Stimulated activated CD4-positive, alpha-beta T cell treated with anti-CD3 and anti-CD28 coated beads, Interleukin-12 subunit alpha, Interleukin-12 subunit beta, amount 100 ng/mL, for 48 hours (primary cell): Measurements from ENCODE around the gene CHKB.
A peak's percentile ranks its signal among the peaks of the same experiment; 100 is the strongest.

Experiments
- DNase-seq, 3 donors: peaks; one replicate each; pipeline ENCODE4 v3.0.0-alpha.2; 2020; ENCODE audit warnings: low read depth in 2 of 3, low spot score in 1 of 3

CHKB gene

GRCh38 chr22:50600538-50600937 lies 17.9 kb upstream of the CHKB start, which contains the start of gene MAPK8IP2:
TSS of gene MAPK8IP2 (plus strand) at chr22:50600793. CDS start at chr22:50600819, 26 bp downstream.
- no peak for DNase-seq

GRCh38 chr22:50599816-50600455 lies 17.3 kb upstream of the CHKB start:
- DNase-seq: peak in 1 of 3 donors; percentile 55

DNA sequence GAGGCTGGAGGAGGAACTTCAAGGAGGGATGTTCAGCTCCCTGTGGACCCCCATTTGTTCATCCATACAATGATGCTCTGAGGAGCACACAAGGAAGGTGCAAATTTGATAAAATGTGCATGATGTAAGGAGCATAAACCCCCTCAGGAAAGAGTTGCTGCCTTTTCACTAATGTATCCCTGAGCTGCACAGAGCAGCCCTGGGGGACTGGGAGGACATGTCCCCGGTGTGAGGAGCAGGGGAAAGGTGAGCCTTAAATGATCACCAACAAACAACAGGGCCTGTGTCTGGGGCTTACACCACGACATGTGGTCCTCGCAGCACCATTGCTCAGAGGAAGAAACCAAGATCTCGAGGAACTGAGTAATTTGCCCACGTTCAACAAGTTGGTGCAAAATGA lies 14.4 kb upstream of the CHKB start:
- no peak for DNase-seq

- no peak for DNase-seq
Observed at GRCh38 chr22:50595189-50595588, 12.5 kb upstream of the CHKB start.

DNA sequence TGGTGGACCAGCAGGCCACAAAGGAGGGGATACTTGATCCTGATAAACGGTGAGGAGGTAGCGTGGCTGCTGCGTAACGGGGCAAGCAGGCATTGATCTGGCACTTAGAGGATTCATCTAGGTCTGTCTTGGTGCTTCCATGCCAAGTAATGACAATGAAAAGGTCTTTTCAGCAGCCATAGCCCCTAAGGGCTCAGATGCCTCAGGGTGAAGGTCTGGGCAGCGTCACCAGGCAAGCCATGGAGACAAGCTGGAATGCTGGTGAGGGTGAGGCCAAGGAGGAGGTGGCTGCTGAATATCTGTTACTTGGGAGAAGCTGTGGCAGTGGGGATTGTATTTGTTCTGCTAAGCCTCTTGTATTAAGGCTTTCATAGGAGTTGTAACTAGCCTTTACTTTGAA lies 4.8 kb upstream of the CHKB start:
- DNase-seq: no peak

DNA sequence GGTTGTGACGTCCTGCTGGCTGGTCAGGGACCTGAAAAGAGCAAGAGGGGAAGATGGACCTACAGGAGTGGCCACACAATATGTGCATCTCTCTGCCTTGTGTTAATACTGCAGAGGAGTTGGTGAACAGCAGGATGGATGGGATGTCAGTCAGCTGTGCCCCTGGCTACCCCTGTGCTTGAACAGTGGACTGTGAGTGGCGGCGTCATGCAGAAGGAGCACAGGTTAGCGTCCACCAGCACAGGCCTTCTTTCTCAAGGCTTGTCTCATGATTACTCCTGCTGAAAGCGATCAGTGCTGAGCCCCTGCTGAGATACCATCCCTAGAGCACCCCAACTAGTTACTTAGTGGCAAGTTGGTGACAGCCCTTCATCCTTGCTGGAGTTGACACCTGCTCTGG lies 3.8 kb upstream of the CHKB start:
- DNase-seq: no peak

- no peak for DNase-seq
Observed at GRCh38 chr22:50585781-50586180, 3.1 kb upstream of the CHKB start.

DNA sequence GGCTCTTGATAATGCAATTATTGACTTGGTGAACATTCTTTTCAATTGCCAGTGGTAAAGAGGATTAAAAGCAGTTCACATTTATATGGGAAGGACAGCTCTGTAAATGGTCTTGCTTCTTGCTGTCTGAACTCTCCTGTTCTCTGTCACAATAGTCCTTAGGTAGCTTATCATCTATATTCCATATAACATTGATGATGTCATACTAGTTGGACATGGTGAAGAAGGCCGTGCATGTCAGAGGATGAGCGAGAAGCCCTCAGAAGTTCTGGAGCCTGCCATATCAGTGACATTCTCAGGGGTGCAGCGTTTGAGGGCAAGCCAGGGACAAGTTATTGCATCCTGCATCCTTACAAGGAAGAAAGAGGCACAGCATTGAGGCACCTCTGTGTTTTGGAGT lies 2.6 kb upstream of the CHKB start:
- no peak for DNase-seq

DNA sequence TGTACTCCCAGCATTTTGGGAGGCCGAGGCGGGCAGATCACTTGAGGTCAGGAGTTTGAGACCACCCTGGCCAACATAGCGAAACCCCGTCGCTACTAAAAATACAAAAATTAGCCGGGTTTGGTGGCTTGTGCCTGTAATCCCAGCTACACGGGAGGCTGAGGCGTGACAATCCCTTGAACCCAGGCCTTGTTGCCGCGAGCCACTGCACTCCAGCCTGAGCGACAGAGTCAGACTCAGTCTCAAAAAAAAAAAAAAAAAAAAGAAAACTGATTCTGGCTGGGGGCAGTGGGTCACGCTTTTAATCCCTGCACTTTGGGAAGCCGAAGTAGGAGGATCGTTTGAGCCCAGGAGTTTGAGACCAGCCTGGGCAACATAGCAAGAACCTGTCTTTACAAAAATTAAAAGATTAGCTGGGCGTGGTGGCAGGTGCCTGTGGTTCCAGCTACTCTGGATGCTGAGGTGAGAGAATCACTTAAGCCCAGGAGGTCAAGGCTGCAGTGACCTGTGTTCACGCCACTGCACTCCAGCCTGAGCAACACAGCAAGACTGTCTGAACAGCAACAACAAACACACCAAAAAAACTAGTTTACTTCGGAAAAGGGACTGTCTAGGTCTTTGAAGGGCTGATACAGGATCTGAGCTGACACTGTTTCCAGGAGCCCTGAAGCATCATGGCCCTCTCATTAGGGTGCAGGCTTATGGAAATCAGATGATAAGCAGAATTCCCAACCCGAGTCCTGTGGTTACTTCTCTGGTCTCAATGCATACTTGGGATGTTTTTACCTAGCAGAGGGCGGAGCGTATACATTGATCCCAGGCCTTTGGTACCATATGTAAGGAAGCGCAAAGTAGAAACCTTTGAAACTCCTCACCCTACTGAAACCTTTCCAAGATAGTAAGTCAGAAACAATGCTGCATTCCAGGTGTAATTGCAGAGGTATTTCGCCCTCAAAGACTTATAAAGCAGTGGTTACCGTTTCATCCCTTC lies 1.8 kb upstream of the CHKB start:
- DNase-seq: no peak

DNA sequence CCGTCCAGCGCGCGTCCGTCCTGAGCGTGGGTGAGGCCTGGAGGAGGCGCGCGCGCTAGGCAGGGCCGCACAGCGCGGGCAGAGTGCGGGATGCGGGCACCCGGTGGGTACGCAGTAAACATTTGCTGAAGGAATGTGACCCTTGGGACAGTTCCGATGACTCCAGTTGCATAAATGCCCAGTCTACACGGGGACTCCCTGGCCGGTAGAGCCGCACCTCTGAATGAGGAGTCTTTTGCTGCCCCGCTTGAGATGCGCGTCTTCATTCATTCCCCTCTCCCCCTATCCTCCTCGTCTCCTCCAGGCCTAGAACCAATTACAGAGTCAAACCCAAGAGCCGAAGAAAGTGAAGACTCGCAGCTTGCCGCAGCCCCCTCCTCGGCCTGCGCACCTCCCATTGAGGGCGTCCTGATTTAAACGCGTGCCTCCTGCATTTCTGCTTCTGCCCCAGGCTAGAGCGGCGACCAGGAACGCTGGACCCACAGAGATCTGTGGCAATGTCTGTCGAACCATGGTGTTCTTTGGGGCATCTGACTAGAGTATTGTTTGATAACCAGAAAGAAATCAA lies 729 bp upstream of the CHKB start:
- DNase-seq: no peak

GRCh38 chr22:50581950-50582492 lies 628 bp downstream of the CHKB start:
- peak in 1 of 3 donors; percentile 27 for DNase-seq

- DNase-seq: no peak
Observed at GRCh38 chr22:50581031-50581949, 1.4 kb downstream of the CHKB start.

DNA sequence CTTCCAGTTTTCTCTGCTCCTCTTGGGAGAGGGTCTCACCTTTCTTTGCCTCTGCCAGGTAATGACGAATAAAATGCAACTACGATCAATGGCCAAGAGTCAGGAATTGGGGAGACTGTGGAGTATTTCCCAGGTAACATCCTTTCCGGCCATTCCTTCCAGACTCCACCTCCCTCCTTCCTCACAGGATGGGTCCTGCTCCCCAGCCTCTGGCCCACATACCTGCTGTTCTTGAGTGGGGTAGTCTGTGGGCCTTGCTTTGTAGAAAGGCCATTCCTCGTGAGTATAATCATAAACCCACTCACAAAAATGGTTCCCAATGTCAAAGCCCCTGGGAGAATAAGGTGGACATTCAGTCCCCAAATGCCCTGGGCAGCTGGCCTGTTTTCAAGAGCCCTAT lies 2.9 kb downstream of the CHKB start:
- DNase-seq: no peak

DNA sequence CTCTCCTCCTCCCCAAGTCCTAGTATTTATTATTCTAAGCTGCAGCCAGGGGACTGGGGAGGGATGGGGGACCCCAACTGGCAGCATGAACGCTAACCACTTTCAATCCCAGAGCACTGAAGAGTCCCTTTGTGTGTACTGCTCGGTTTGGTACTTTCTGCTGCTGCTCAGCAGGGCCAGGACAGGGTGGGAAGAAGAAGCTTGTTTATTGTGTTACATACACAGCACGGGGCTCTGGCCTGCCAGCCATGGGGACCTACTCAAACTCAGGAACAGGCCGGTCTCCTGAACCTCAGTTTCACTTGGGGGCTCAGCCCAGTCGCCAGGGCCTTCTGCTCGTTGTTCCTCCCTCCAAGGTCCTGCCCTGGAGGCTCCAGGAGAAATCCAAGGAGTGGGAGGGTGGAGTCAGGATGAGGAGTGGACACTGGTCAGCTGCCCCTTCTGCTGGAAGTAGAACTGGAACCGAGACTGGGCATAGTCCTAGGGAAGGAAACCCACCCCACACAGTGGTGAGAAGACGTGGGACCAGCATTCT lies 3.8 kb downstream of the CHKB start:
- no peak for DNase-seq

DNA sequence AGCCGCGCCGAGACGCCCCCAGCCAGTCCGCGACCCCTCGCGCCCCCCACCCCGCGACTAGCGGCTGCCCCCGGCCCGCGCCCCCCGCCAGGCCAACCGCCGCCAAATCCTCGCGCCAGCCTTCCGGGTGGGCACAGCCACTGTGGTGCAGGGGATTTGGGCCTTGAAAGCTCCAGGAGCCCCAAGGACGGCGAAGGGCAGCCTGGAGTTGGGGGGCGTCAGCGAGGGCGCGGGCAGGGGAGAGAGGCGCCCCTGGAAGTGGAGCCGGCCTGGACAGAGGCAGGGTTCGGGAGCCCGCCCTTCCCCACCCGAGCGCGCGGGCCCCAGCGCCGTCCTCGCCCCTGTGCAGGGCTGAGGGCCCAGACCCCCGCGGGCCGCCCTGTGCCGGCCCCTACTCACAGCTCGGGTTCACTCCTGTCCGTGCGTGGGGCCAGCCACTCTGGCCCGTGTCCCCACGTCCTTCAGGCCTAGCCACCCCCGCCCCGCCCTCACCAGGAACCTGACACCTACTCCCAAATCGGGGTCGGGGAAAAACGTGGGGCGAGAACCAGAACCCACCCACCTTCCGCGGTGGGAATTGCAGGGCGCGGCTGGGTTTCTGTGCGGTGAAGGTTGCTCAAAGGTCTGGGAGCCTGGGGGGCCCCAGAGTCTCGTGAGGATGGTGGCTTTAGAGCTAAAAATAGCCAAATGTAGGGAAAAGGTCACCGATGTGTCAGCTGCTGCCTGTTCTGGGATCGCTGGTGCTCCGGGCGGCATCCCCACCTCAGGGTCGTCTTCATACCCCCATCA lies 4.5 kb downstream of the CHKB start, which contains the start of gene CPT1B:
Gene CPT1B, minus strand, starts transcription at position 441 of the 789 bp plus-strand sequence. CDS start 512 bp downstream, outside the sequence.
- no peak for DNase-seq

- no peak for DNase-seq
Observed at GRCh38 chr22:50577697-50577986, 5.0 kb downstream of the CHKB start.

DNA sequence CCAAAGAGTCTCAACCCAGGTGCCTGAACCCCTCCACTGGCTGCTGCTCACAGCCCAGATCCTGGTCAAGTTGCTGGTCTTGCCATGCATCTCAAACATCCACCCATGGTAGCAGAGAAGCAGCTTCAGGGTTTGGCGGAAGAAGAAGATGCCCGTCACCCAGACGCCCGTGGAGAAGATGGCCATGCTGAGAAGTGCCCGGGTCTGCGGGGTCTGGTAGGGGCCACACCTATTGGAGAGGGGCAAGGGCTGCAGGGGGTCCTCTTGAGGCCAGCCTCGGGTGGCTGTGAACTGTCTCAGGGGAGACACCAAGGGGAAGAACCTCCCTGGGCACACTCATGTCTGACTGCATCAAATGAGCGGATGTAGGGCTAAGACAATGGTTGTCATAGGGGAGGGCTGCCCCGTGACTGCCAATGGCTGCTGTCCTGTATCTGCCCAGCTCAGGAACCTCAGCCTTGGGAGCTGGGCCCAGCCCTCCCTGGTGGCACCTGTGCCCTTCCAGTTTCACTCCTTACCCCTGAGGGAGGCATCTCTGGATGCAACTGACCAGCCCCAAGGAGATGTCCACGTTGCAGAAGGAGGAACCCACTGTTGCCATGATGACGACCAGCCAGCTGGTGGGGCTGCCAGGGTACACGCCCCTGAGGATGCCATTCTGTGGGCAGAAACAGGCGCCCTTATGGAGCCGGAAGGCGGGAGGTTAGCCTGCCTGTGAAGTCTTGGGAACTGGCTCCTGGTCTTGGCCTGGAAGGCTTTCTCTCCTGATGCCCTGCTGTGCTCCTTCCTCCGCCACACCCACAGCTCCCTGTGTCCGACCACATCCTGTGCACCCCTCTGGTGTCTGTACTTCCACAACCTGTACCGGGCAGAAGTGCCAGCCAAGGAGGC lies 5.6 kb downstream of the CHKB start:
- DNase-seq: no peak

GRCh38 chr22:50576070-50576469 lies 6.6 kb downstream of the CHKB start:
- no peak for DNase-seq
